Colonic mucosa (tissue), 4 donors: ENCODE data around the gene LUZP1. TPM values are rescaled to one million over a fixed set of nuclear protein-coding genes. Genes with fewer than 3 reads are reported as not detected.
"Not testable (repeated sequence)": the region's sequence is repeated elsewhere in the genome, so short reads cannot be mapped to it uniquely, and the experiment has no call there.

ENCODE experiments used
- DNase-seq: peaks from one replicate; pipeline ENCODE4 v3.0.0-alpha.2; 2020
- H3K27ac ChIP-seq: fragments of 200-600 bp; one replicate; pipeline ENCODE4 v1.8.0; 2021
- H3K27me3 ChIP-seq: fragments of 200-600 bp; one replicate; pipeline ENCODE4 v1.8.0; 2021
- H3K36me3 ChIP-seq: fragments of 200-600 bp; one replicate; pipeline ENCODE4 v1.8.0; 2021
- H3K4me1 ChIP-seq: fragments of 200-600 bp; one replicate; pipeline ENCODE4 v1.8.0; 2021; ENCODE audit warnings: mild to moderate bottlenecking
- H3K4me3 ChIP-seq: fragments of 200-600 bp; one replicate; pipeline ENCODE4 v1.8.0; 2021
- H3K9ac ChIP-seq, 2 donors: one replicate each; pipeline ENCODE4 v1.7.0; 2013; ENCODE audit warnings: control low read depth in 2 of 2, low read depth in 2 of 2, low read length in 2 of 2
- H3K9me3 ChIP-seq: fragments of 200-600 bp; one replicate; pipeline ENCODE4 v1.8.0; 2021
- CTCF ChIP-seq: fragments of 200-600 bp; IDR thresholded peaks from one replicate; pipeline ENCODE4 v1.8.0; 2022; ENCODE audit warnings: antibody characterized with exemption, mild to moderate bottlenecking
- intact Hi-C: fragments of 100-400 bp; cut with DNase I; formaldehyde crosslinking; loops from one replicate; pipeline ENCODE4 v1.14.1; 2022
- total RNA-seq, 2 donors: library from RNA; stranded (reverse); fragmentation: NEBNext Ultra II Directional in 1 of 2; extraction: Animal tissue kit (Norgen Biotek cat#: 25700) in 1 of 2; gene quantifications; one replicate each; pipeline ENCODE4 v1.2.1, GENCODE V29; 2021
- donor health status: healthy.
- donor health status: DM: no; HTN: no; CAD: no.
- donor health status: DM: no; HTN: no; CAD: no.

The LUZP1 gene
- total RNA-seq, 2 donors from 2014 or later: 42.4 to 50.4 TPM

GRCh38 chr1:23194119-23194984, 25.7 kb upstream of the LUZP1 start:
- Histone ChIP-seq H3K9me3 (no peaks in the 10 kb centered on the region), H3K27me3 (no peaks in the 10 kb centered on the region), H3K9ac (no peak overlapping the region), H3K4me1 (no peaks in the 10 kb centered on the region), H3K36me3 (no peaks in the 10 kb centered on the region), H3K27ac (no peak overlapping the region), H3K4me3 (no peak overlapping the region)
- intact Hi-C loops: no loop called here
- DNase-seq: no peak
- no peak for TF ChIP-seq CTCF

- no peak for TF ChIP-seq CTCF
- no peaks in the 10 kb centered on the region for H3K36me3 ChIP-seq
- no peak for DNase-seq
- H3K27me3 ChIP-seq: no peaks in the 10 kb centered on the region
- intact Hi-C loops: no loop called here
- no peak overlapping the region for H3K27ac ChIP-seq
- no peak overlapping the region for H3K4me3 ChIP-seq
- H3K4me1 ChIP-seq: no peaks in the 10 kb centered on the region
- no peak overlapping the region for H3K9ac ChIP-seq
- H3K9me3 ChIP-seq: no peaks in the 10 kb centered on the region
Measured at GRCh38 chr1:23193391-23194118, 24.9 kb upstream of the LUZP1 start.

GRCh38 chr1:23191199-23191598, 22.5 kb upstream of the LUZP1 start:
- Histone ChIP-seq H3K9ac (no peak overlapping the region), H3K4me1 (no peaks in the 10 kb centered on the region), H3K27me3 (no peaks in the 10 kb centered on the region), H3K4me3 (no peak overlapping the region), H3K36me3 (no peaks in the 10 kb centered on the region), H3K27ac (no peak overlapping the region), H3K9me3 (no peaks in the 10 kb centered on the region)
- intact Hi-C loops: no loop called here
- no peak for DNase-seq
- TF ChIP-seq CTCF: no peak

GRCh38 chr1:23188936-23189452, 20.3 kb upstream of the LUZP1 start:
- not testable (repeated sequence) for H3K4me3 ChIP-seq, H3K9ac ChIP-seq, H3K27me3 ChIP-seq, H3K9me3 ChIP-seq, H3K27ac ChIP-seq, H3K4me1 ChIP-seq, H3K36me3 ChIP-seq, DNase-seq
- intact Hi-C loops: loop anchor here (5.0 kb wide), 1 partner anchor 212 kb away; no protein-coding TSS in a partner anchor

GRCh38 chr1:23188434-23188884, 19.8 kb upstream of the LUZP1 start:
- Histone ChIP-seq H3K4me3 (no peak overlapping the region), H3K27me3 (no peaks in the 10 kb centered on the region), H3K27ac (no peak overlapping the region), H3K36me3 (no peaks in the 10 kb centered on the region), H3K4me1 (no peaks in the 10 kb centered on the region), H3K9me3 (no peaks in the 10 kb centered on the region), H3K9ac (no peak overlapping the region)
- DNase-seq: no peak
- no peak for TF ChIP-seq CTCF
- intact Hi-C loops: loop anchor here (5.0 kb wide), 1 partner anchor 211 kb away; no protein-coding TSS in a partner anchor
